WTC11 (cell line): Measurements from ENCODE around the gene PPIP5K2.

Experiments used
- NFYB ChIP-seq: sonication (generic); formaldehyde crosslinking; conservative IDR thresholded peaks from 2 replicates; pipeline ENCODE4 v1.8.0; 2022; ENCODE audit warnings: low read depth, missing genetic modification reagents
- ZNF219 ChIP-seq: sonication (generic); formaldehyde crosslinking; IDR thresholded peaks from 2 replicates; pipeline ENCODE4 v1.8.0; 2023; ENCODE audit warnings: missing genetic modification reagents, mild to moderate bottlenecking, borderline replicate concordance
- TF ChIP-seq, protein P1 (sequence below): fragments of 200-600 bp; IDR thresholded peaks from 2 replicates; pipeline ENCODE4 v1.8.0; 2022; ENCODE audit warnings: antibody characterized with exemption
- TF ChIP-seq, protein P2 (sequence below): sonication (generic); formaldehyde crosslinking; IDR thresholded peaks from 2 replicates; pipeline ENCODE4 v1.8.1; 2022; ENCODE audit warnings: mild to moderate bottlenecking, moderate library complexity, missing genetic modification reagents
- TF ChIP-seq, protein P3 (sequence below): sonication (generic); formaldehyde crosslinking; IDR thresholded peaks from 2 replicates; pipeline ENCODE4 v1.8.0; 2022; ENCODE audit warnings: mild to moderate bottlenecking, missing genetic modification reagents
- TF ChIP-seq, protein P4 (sequence below): sonication (generic); formaldehyde crosslinking; IDR thresholded peaks from 2 replicates; pipeline ENCODE4 v1.8.0; 2022; ENCODE audit warnings: mild to moderate bottlenecking, missing genetic modification reagents

- TF ChIP-seq ZNF219 (no peak), NFYB (CRISPR knock-in tag) (no peak)
- TF ChIP-seq, protein P1, sequence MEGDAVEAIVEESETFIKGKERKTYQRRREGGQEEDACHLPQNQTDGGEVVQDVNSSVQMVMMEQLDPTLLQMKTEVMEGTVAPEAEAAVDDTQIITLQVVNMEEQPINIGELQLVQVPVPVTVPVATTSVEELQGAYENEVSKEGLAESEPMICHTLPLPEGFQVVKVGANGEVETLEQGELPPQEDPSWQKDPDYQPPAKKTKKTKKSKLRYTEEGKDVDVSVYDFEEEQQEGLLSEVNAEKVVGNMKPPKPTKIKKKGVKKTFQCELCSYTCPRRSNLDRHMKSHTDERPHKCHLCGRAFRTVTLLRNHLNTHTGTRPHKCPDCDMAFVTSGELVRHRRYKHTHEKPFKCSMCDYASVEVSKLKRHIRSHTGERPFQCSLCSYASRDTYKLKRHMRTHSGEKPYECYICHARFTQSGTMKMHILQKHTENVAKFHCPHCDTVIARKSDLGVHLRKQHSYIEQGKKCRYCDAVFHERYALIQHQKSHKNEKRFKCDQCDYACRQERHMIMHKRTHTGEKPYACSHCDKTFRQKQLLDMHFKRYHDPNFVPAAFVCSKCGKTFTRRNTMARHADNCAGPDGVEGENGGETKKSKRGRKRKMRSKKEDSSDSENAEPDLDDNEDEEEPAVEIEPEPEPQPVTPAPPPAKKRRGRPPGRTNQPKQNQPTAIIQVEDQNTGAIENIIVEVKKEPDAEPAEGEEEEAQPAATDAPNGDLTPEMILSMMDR, result no peak
- TF ChIP-seq, protein P2, sequence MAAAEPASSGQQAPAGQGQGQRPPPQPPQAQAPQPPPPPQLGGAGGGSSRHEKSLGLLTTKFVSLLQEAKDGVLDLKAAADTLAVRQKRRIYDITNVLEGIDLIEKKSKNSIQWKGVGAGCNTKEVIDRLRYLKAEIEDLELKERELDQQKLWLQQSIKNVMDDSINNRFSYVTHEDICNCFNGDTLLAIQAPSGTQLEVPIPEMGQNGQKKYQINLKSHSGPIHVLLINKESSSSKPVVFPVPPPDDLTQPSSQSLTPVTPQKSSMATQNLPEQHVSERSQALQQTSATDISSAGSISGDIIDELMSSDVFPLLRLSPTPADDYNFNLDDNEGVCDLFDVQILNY (CRISPR knock-in tag), result no peak
- TF ChIP-seq, protein P3, sequence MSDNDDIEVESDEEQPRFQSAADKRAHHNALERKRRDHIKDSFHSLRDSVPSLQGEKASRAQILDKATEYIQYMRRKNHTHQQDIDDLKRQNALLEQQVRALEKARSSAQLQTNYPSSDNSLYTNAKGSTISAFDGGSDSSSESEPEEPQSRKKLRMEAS (CRISPR knock-in tag), result no peak
- TF ChIP-seq, protein P4, sequence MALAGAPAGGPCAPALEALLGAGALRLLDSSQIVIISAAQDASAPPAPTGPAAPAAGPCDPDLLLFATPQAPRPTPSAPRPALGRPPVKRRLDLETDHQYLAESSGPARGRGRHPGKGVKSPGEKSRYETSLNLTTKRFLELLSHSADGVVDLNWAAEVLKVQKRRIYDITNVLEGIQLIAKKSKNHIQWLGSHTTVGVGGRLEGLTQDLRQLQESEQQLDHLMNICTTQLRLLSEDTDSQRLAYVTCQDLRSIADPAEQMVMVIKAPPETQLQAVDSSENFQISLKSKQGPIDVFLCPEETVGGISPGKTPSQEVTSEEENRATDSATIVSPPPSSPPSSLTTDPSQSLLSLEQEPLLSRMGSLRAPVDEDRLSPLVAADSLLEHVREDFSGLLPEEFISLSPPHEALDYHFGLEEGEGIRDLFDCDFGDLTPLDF (CRISPR knock-in tag), result no peak
Measured at GRCh38 chr5:103209065-103209464, 89.0 kb downstream of the PPIP5K2 start.
